NCI-H2107 (cell line): ENCODE data around the gene HOXD13.

Experiments used
- DNase-seq: peaks from one replicate; lab custom pipeline; 2025; lab: John Stamatoyannopoulos, UW

The HOXD13 gene

GRCh38 chr2:176095421-176095820 is 2.9 kb downstream of the HOXD13 start:
- no peak for DNase-seq

- DNase-seq: no peak
Measured at GRCh38 chr2:176096243-176096985, 3.9 kb downstream of the HOXD13 start.

- peak; percentile 80 for DNase-seq
Measured at GRCh38 chr2:176096986-176097819, 4.7 kb downstream of the HOXD13 start.

GRCh38 chr2:176097820-176098365 is 5.4 kb downstream of the HOXD13 start:
- no peak for DNase-seq

- no peak for DNase-seq
Measured at GRCh38 chr2:176098366-176099158, 6.0 kb downstream of the HOXD13 start.

- DNase-seq: no peak
Measured at GRCh38 chr2:176099159-176099727, 6.7 kb downstream of the HOXD13 start.

- no peak for DNase-seq
Measured at GRCh38 chr2:176099728-176100546, 7.4 kb downstream of the HOXD13 start, which contains the start of gene HOXD12. Gene HOXD12, plus strand, starts transcription at chr2:176099795. Its CDS starts 7 bp downstream, at chr2:176099802.

GRCh38 chr2:176100547-176101140 is 8.1 kb downstream of the HOXD13 start:
- no peak for DNase-seq

GRCh38 chr2:176101216-176101830 is 8.8 kb downstream of the HOXD13 start:
- no peak for DNase-seq

GRCh38 chr2:176101842-176102241 is 9.3 kb downstream of the HOXD13 start:
- no peak for DNase-seq

GRCh38 chr2:176102309-176102866 is 9.9 kb downstream of the HOXD13 start:
- DNase-seq: no peak

- no peak for DNase-seq
Measured at GRCh38 chr2:176103194-176103593, 10.7 kb downstream of the HOXD13 start.

GRCh38 chr2:176103742-176104315 is 11.3 kb downstream of the HOXD13 start:
- DNase-seq: no peak

GRCh38 chr2:176104316-176105077 is 12.0 kb downstream of the HOXD13 start:
- no peak for DNase-seq

- no peak for DNase-seq
Measured at GRCh38 chr2:176105078-176105729, 12.7 kb downstream of the HOXD13 start.

- no peak for DNase-seq
Measured at GRCh38 chr2:176105730-176106580, 13.4 kb downstream of the HOXD13 start.
